Neural progenitor cell (in vitro differentiated cells): ENCODE results near the gene DTWD2.

Experiments used
- CTCF ChIP-seq: fragments of 200-600 bp; sonication (generic); IDR thresholded peaks from 2 replicates; pipeline ENCODE4 v1.5.1; 2017; ENCODE audit warnings: antibody characterized with exemption, mild to moderate bottlenecking
- EZH2 ChIP-seq: fragments of 200-600 bp; sonication (generic); IDR thresholded peaks from 2 replicates; pipeline ENCODE4 v1.6.1; 2017; ENCODE audit warnings: antibody characterized with exemption, mild to moderate bottlenecking, moderate library complexity

GRCh38 chr5:118905196-118905595, 83.2 kb downstream of the DTWD2 start:
- no peak for TF ChIP-seq CTCF
- TF ChIP-seq EZH2 = no peak
